ENCODE measurements around the gene IGFBPL1. TPM values are rescaled to one million over a fixed set of nuclear protein-coding genes. Genes with fewer than 3 reads are reported as not detected.

Gene IGFBPL1
- polyA plus RNA-seq, 1 donor (not counting 4 experiments of a cell fraction or from before 2014, with no cell fraction given), result not detected

DNA sequence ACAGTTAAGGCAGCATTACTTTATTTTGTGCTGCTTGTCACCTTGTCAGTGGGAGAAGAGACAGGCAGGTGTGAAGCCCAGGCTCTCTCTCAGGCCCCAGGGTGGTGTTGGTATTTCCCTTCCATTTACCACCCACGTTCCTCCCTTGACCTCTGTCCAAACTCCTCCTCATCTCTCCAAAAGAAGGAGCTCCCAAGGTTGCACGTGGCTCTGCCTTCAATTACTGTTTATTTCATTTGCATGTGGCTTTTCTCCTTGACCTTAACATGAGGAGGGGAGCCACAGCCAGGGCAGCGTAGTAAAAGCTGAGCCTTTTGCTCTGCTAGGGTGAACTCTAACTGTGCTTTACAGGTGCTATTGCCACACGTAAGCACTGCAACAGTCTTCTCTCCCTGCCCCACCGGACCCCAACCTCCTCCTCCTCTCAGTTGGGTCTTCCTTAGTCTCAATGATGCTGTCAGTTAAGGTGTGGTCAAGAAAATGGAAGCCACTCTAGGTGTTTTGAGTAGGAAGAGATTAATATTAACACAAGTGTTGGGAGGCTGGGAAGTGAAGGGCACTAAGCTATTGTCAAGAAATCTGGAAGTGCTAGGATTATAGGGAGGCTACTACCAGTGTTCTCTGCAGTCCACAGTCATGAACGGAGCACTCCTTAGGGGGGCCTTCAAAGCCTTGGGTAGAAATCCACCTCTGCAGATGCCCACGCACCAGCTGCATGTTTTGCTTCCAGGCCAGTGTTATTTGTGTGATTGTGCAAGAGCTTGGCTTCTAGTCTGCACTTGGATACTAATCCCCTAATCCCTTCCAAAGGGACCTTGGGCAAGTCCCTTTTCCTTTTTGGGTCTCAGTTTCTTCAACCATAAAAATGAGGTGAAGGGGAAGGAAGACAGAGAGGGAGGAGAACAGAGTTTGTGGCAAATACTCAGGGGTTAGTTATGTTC is 35.7 kb downstream of the IGFBPL1 start:
- Histone ChIP-seq H4K20me1 (ENCODE audit: control insufficient read depth, extremely low read depth, insufficient read depth, low read length) (no peaks in the 10 kb centered on the region), H3K36me3 (ENCODE audit: control insufficient read depth in 2 of 2, extremely low read depth in 1 of 2, insufficient read depth in 2 of 2, low read length in 2 of 2) (no peaks in the 10 kb centered on the region), H3K9me3 (ENCODE audit: control insufficient read depth, low read depth, low read length) (no peaks in the 10 kb centered on the region), H3K9me1 (ENCODE audit: control insufficient read depth, extremely low read depth, insufficient read depth, low read length) (no peaks in the 10 kb centered on the region), H3K27ac (ENCODE audit: control insufficient read depth, insufficient read depth, low read length) (no peak overlapping the region), H3K4me1 (ENCODE audit: control insufficient read depth, extremely low read depth, insufficient read depth, low read length) (peaks cover 3% of the 10 kb centered on the region), H3K4me3 (ENCODE audit: control insufficient read depth in 2 of 3, extremely low read depth in 1 of 3, insufficient read depth in 2 of 3, low read depth in 1 of 3, low read length in 3 of 3) (no peak overlapping the region), H3K79me2 (ENCODE audit: control insufficient read depth, insufficient read depth, low read length) (peaks cover 6% of the 10 kb centered on the region), H3K27me3 (ENCODE audit: control insufficient read depth, extremely low read depth, insufficient read depth, low read length) (peaks cover 12% of the 10 kb centered on the region), H3K4me2 (ENCODE audit: control insufficient read depth, extremely low read depth, insufficient read depth, low read depth, low read length) (no peak overlapping the region), H3K9ac (ENCODE audit: control insufficient read depth, extremely low read depth, insufficient read depth, low read length) (no peak overlapping the region), H2AFZ (ENCODE audit: control insufficient read depth, low read length) (no peak overlapping the region)
- TF ChIP-seq EZH2 (IDR thresholded peaks at IDR 0.05; ENCODE audit: low read length), result no peak
- TF ChIP-seq, protein P1, sequence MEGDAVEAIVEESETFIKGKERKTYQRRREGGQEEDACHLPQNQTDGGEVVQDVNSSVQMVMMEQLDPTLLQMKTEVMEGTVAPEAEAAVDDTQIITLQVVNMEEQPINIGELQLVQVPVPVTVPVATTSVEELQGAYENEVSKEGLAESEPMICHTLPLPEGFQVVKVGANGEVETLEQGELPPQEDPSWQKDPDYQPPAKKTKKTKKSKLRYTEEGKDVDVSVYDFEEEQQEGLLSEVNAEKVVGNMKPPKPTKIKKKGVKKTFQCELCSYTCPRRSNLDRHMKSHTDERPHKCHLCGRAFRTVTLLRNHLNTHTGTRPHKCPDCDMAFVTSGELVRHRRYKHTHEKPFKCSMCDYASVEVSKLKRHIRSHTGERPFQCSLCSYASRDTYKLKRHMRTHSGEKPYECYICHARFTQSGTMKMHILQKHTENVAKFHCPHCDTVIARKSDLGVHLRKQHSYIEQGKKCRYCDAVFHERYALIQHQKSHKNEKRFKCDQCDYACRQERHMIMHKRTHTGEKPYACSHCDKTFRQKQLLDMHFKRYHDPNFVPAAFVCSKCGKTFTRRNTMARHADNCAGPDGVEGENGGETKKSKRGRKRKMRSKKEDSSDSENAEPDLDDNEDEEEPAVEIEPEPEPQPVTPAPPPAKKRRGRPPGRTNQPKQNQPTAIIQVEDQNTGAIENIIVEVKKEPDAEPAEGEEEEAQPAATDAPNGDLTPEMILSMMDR (optimal IDR thresholded peaks at IDR 0.05 in 1 of 3, IDR thresholded peaks at IDR 0.05 in 1 of 3, conservative IDR thresholded peaks at IDR 0.05 in 1 of 3; ENCODE audit: extremely low read depth in 1 of 3, insufficient read depth in 2 of 3, low read length in 3 of 3), result no peak
- DNase-seq (ENCODE audit: low read depth, low spot score) (no peak), FAIRE-seq (no peak)
- dilution Hi-C loops (cut with MboI; ENCODE audit: extremely low pct_ligation_motif_present, low sequenced_read_pairs), result no loop called here

DNA sequence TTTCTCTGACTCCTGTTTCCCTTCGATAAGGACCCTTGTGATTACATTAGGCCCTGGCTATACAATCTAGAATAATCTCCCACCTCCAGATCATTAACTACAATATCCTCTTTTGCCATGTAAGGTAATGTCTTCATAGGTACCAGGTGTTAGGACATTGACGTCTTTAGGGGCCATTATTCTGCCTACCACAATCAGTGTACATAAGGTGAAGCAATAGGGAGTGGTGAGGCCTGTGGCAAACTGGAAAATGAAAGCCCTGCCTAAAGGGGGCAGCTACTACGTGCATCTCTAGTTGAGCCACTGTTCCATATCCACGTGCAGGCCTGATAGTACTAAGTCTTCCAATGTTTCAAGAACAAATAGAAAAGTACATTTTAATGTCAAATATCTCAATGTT is 36.5 kb downstream of the IGFBPL1 start:
- Histone ChIP-seq H4K20me1 (ENCODE audit: control insufficient read depth, extremely low read depth, insufficient read depth, low read length) (no peaks in the 10 kb centered on the region), H3K27me3 (ENCODE audit: control insufficient read depth, extremely low read depth, insufficient read depth, low read length) (peaks cover 12% of the 10 kb centered on the region), H3K4me3 (ENCODE audit: control insufficient read depth in 2 of 3, extremely low read depth in 1 of 3, insufficient read depth in 2 of 3, low read depth in 1 of 3, low read length in 3 of 3) (no peak overlapping the region), H3K4me2 (ENCODE audit: control insufficient read depth, extremely low read depth, insufficient read depth, low read depth, low read length) (no peak overlapping the region), H3K36me3 (ENCODE audit: control insufficient read depth in 2 of 2, extremely low read depth in 1 of 2, insufficient read depth in 2 of 2, low read length in 2 of 2) (no peaks in the 10 kb centered on the region), H3K27ac (ENCODE audit: control insufficient read depth, insufficient read depth, low read length) (no peak overlapping the region), H3K4me1 (ENCODE audit: control insufficient read depth, extremely low read depth, insufficient read depth, low read length) (no peaks in the 10 kb centered on the region), H3K9ac (ENCODE audit: control insufficient read depth, extremely low read depth, insufficient read depth, low read length) (no peak overlapping the region), H3K9me1 (ENCODE audit: control insufficient read depth, extremely low read depth, insufficient read depth, low read length) (no peaks in the 10 kb centered on the region), H3K79me2 (ENCODE audit: control insufficient read depth, insufficient read depth, low read length) (no peaks in the 10 kb centered on the region), H3K9me3 (ENCODE audit: control insufficient read depth, low read depth, low read length) (no peaks in the 10 kb centered on the region), H2AFZ (ENCODE audit: control insufficient read depth, low read length) (no peak overlapping the region)
- TF ChIP-seq EZH2 (IDR thresholded peaks at IDR 0.05; ENCODE audit: low read length), result no peak
- TF ChIP-seq, protein P1 (optimal IDR thresholded peaks at IDR 0.05 in 1 of 3, IDR thresholded peaks at IDR 0.05 in 1 of 3, conservative IDR thresholded peaks at IDR 0.05 in 1 of 3; ENCODE audit: extremely low read depth in 1 of 3, insufficient read depth in 2 of 3, low read length in 3 of 3), result no peak
- FAIRE-seq, result no peak
- dilution Hi-C loops (cut with MboI; ENCODE audit: extremely low pct_ligation_motif_present, low sequenced_read_pairs), result no loop called here
- DNase-seq (ENCODE audit: low read depth, low spot score), result no peak

All from keratinocyte (primary cell).